Measurements from ENCODE around the gene TET1.
A peak's percentile ranks its signal among the peaks of the same experiment; 100 is the strongest.
"Not testable (repeated sequence)": the region's sequence is repeated elsewhere in the genome, so short reads cannot be mapped to it uniquely, and the experiment has no call there.

Gene TET1

GRCh38 chr10:68574051-68574450 lies 13.9 kb downstream of the TET1 start:
- TF ChIP-seq MAX (IDR thresholded peaks at IDR 0.05; ENCODE audit: low read depth, low read length) (no peak), POLR2A (IDR thresholded peaks at IDR 0.05; ENCODE audit: extremely low read depth, insufficient read length) (no peak), MYC (IDR thresholded peaks at IDR 0.05; ENCODE audit: low read depth, low read length) (no peak), CTCF (IDR thresholded peaks at IDR 0.05; ENCODE audit: low read depth, low read length) (no peak)
- no peak for DNase-seq (ENCODE audit: low read depth)

GRCh38 chr10:68576118-68576517 lies 16.0 kb downstream of the TET1 start:
- DNase-seq (ENCODE audit: low read depth), result peak; percentile 61

More at GRCh38 chr10:68574051-68574450, 13.9 kb downstream of the TET1 start:
- no peak overlapping the region for H3K4me3 ChIP-seq (ENCODE audit: low read depth, low read length)

GRCh38 chr10:68578974-68579373 lies 18.8 kb downstream of the TET1 start:
- H3K4me3 ChIP-seq (ENCODE audit: low read depth, low read length), result no peak overlapping the region
- no peak for DNase-seq (ENCODE audit: low read depth)
- no peak for TF ChIP-seq CTCF (IDR thresholded peaks at IDR 0.05; ENCODE audit: low read depth, low read length)
- no peak for TF ChIP-seq POLR2A (IDR thresholded peaks at IDR 0.05; ENCODE audit: extremely low read depth, insufficient read length)

More at GRCh38 chr10:68576118-68576517, 16.0 kb downstream of the TET1 start:
- no peak overlapping the region for H3K4me3 ChIP-seq (ENCODE audit: low read depth, low read length)
- TF ChIP-seq CTCF (IDR thresholded peaks at IDR 0.05; ENCODE audit: low read depth, low read length), result peak; percentile 19
- TF ChIP-seq MYC (IDR thresholded peaks at IDR 0.05; ENCODE audit: low read depth, low read length), result no peak

- not testable (repeated sequence) for DNase-seq (ENCODE audit: low read depth); H3K4me3 ChIP-seq (ENCODE audit: low read depth, low read length)
Observed at GRCh38 chr10:68584187-68584586, 24.1 kb downstream of the TET1 start.

GRCh38 chr10:68586606-68587305 lies 26.6 kb downstream of the TET1 start:
- TF ChIP-seq CTCF (IDR thresholded peaks at IDR 0.05; ENCODE audit: low read depth, low read length) (no peak), POLR2A (IDR thresholded peaks at IDR 0.05; ENCODE audit: extremely low read depth, insufficient read length) (no peak), MYC (IDR thresholded peaks at IDR 0.05; ENCODE audit: low read depth, low read length) (no peak), MAX (IDR thresholded peaks at IDR 0.05; ENCODE audit: low read depth, low read length) (no peak)
- H3K4me3 ChIP-seq (ENCODE audit: low read depth, low read length), result no peak overlapping the region
- no peak for DNase-seq (ENCODE audit: low read depth)

GRCh38 chr10:68594405-68594804 lies 34.3 kb downstream of the TET1 start:
- DNase-seq (ENCODE audit: low read depth), result peak; percentile 28
- TF ChIP-seq POLR2A (IDR thresholded peaks at IDR 0.05; ENCODE audit: extremely low read depth, insufficient read length) (no peak), CTCF (IDR thresholded peaks at IDR 0.05; ENCODE audit: low read depth, low read length) (no peak), MYC (IDR thresholded peaks at IDR 0.05; ENCODE audit: low read depth, low read length) (no peak), MAX (IDR thresholded peaks at IDR 0.05; ENCODE audit: low read depth, low read length) (no peak)
- no peak overlapping the region for H3K4me3 ChIP-seq (ENCODE audit: low read depth, low read length)

Data from NB4 (cell line).